GM19193 (cell line): Measurements from ENCODE around the gene PRUNE2.

Experiments
- POLR2A ChIP-seq: IDR thresholded peaks from 4 replicates; pipeline ENCODE4 v1.6.1; 2011; ENCODE audit not compliant: insufficient read depth, insufficient read length; ENCODE audit errors: extremely low read depth

PRUNE2 gene

GRCh38 chr9:76690246-76690972 lies 215.5 kb downstream of the PRUNE2 start:
- no peak for TF ChIP-seq POLR2A

GRCh38 chr9:76688471-76689238 lies 217.3 kb downstream of the PRUNE2 start:
- TF ChIP-seq POLR2A: no peak

- TF ChIP-seq POLR2A: no peak
These were observed 218.0 kb downstream of the PRUNE2 start for GRCh38 chr9:76687861-76688391.

- TF ChIP-seq POLR2A: no peak
These were observed 219.2 kb downstream of the PRUNE2 start for GRCh38 chr9:76686756-76687155.

GRCh38 chr9:76684213-76684612 lies 221.7 kb downstream of the PRUNE2 start:
- no peak for TF ChIP-seq POLR2A

GRCh38 chr9:76681556-76681955 lies 224.4 kb downstream of the PRUNE2 start:
- no peak for TF ChIP-seq POLR2A

GRCh38 chr9:76680716-76681425 lies 225.0 kb downstream of the PRUNE2 start:
- TF ChIP-seq POLR2A: no peak

GRCh38 chr9:76677481-76678055 lies 228.3 kb downstream of the PRUNE2 start:
- TF ChIP-seq POLR2A: no peak

- TF ChIP-seq POLR2A: no peak
These were observed 229.1 kb downstream of the PRUNE2 start for GRCh38 chr9:76676857-76677256.

GRCh38 chr9:76667521-76667957 lies 238.4 kb downstream of the PRUNE2 start:
- TF ChIP-seq POLR2A: no peak

GRCh38 chr9:76665458-76665857 lies 240.5 kb downstream of the PRUNE2 start:
- no peak for TF ChIP-seq POLR2A

- TF ChIP-seq POLR2A: no peak
These were observed 241.8 kb downstream of the PRUNE2 start for GRCh38 chr9:76664120-76664519.

GRCh38 chr9:76662476-76663281 lies 243.2 kb downstream of the PRUNE2 start:
- TF ChIP-seq POLR2A: no peak
